GM19468 (cell line): ENCODE results near the gene JMJD1C.

ENCODE experiments used
- ATAC-seq: cut with Tn5 transposase; IDR thresholded peaks from one replicate; pipeline ENCODE4 v1.9.1; 2021; ENCODE audit warnings: mild to moderate bottlenecking, moderate library complexity, moderate number of reproducible peaks; ENCODE audit not compliant: unreplicated experiment; ENCODE audit errors: extremely low read depth

JMJD1C gene

DNA sequence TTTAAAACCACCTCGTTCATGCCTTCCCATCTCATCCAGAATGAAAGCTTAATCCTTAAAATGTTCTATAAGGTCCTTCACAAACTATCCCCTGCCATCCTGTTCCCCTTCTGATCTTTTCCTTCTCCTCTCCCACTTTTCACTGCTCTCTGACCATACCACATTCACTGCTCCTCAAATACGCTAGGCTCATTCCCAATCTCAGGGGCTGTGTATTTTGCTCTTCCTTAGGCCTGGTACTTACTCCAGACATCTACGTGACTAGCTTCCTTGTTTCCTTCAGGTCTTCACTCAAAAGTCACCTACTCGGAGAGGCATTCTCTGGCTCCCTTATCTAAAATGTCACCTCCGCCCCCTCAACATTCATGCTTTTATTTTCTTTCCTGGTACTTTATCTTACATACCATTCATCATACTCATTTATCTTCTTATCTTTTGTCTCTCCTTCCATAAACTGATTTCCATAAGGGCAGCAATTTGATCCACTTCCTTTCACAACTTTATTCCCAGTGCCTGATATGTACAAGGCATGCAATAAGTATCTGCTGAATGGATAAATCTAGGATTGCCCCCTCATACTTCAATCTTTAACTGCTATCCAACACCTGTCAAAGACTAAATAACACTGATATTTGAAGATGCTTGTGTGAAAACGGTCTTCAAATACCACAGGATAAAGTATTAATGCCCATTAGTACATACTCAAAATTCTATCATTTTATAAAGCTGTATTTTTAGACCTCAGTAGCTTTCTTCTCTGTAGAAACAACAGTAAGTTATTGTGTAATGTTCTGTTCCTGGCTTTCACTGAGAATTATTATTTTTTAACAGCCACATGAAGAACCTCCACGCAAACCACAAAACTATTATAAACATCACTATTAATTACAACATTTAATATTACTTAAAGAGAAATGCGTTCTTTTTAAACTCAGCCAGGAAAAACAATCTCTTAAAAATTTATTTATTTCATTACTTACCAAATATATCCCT is 27.0 kb downstream of the JMJD1C start:
- no peak for ATAC-seq

DNA sequence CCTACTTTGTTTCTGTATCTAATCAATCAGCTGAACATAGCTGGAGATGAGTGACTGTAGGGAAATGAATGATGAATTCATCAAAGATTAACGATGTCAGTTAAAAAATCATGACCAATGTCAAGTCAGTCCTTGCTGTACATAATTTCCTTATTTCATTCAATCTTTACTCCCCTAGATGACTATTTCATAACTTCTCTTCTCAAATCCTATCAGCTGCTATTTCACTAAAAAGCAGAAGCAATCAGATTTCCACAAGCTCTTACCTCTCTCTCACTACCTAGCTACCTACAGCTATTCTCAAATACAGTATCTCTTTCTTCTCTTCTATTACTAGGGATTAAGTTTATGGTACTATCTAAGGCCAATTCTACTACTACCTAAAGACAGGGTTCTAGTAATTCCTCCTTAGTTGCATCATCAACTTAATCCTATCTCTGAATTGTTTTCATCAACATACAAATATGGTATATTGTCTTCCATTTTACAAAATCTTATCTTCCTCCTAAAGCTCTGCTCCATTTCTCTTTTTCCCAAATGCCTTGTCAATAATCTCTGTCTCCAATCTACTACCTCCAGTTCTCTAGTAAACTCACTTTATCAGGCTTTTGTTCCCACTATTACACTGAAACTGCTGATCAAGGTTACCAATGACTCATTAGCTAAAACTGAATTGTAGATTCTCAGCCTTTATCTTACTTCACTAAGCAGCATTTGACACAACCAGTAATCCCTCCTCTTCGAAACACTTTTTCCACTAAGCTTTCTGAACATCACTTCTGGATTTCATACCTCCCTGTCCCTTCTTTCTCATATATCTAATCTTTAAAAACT is 28.4 kb downstream of the JMJD1C start:
- ATAC-seq = no peak

DNA sequence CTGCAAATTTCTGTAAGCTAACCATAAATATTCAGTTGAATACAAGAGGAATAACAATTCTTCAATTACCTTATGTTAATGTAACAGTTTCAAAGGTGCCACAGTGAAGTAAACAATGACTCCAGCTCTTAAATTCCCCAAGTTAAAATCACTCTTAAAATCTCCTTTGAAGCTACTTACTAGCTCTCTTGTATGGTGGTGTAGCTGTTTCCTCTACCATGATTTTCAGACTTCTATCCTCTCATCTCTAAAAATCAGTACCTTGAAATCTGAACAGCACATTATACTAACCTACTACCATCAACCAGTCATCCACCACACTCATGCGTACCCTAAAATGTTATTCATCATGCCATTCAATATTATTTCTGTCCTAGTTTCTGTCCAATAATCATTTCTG is 29.6 kb downstream of the JMJD1C start:
- no peak for ATAC-seq

DNA sequence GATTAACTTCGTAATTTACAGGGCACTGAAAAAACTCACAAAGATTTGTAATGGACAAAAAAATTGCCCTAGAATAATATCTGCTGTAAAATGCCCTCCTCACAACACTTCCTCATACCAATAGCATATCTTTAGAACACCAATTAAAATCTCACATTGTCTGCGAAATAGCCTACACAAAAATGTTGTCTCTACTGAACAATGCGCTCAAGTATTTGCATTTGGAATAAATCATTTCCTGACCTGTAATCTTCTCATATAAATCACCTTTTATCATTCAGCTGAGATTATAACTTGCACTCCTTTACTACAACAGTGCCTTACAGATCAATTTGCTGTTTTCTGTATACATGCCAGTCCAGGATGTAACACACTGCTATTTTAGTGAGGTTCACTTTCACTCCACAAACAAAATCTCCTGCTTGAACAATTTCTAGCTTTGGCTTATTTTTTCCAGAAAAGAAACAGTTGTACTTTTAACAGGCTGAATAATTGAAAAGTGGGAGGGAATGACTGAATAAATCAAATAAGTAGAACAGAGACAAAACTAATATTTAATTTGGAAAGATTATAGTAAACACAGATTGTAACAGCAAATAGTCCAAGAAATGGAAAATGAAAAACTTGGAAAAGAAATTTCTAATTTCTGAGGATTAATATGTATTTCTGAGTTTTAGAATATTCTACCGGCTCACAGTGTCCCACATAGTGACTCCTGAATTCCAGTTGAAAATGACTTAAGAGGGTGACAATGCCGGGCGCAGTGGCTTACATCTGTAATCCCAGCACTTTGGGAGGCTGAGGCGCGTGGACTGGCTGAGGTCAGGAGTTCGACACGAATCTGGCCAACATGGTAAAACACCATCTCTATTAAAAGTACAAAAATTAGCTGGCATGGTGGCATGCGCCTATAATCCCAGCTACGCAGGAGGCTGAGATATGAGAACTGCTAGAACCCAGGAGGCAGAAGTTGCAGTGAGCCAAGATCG is 30.6 kb downstream of the JMJD1C start:
- ATAC-seq = no peak

DNA sequence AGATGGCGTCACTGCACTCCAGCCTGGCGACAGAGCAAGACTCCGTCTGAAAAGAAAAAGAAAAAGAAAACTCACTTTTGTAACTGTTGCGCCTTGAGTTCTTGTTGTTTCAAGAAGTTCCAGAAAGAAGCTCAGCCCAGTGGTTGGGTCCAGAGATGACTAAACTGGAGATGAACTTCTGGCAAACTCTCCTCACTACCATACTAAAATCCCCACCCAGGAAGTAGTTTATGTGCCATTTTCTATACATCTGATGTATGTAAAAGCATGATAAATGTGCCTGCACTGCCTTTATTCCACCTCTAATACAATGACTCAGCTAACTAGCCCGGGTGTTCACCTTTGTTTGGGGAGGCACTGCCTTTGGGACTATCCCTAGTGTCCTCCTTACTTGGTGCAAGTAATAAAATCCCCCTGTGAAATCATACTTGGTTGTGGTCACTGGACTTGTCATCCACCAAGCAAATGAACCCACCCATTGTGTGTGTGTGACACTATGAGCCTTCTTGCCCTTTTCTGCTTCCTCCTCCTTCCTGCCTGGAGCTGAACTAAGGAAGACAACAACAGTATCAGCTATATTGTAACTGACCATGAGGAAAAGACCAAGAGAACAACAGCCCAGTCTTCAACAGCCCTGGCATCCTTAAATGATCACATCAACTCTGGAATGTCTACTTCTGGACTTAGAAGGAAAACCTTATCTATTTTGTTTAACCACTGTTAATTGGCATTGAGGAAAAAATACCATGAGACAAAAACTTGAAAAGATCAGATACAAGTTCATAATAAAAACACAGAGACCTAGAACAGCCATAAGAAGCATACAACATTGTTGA is 33.6 kb downstream of the JMJD1C start:
- ATAC-seq = no peak

DNA sequence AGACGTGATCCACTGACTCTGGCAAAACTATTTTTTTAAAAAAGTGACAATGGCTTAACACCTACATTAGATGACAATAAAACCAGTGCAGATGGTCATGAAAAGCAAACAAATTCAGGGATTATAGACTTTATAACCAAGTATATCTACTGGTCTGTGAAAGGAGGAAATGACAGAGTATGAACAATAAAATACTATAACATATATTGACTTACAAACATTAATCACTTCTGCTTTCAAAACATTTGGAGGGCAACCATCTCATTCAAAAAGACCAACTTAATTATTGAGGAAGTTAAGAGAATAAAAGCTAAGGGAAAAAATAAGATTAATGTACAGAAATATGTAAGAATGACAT is 34.8 kb downstream of the JMJD1C start:
- ATAC-seq = no peak

DNA sequence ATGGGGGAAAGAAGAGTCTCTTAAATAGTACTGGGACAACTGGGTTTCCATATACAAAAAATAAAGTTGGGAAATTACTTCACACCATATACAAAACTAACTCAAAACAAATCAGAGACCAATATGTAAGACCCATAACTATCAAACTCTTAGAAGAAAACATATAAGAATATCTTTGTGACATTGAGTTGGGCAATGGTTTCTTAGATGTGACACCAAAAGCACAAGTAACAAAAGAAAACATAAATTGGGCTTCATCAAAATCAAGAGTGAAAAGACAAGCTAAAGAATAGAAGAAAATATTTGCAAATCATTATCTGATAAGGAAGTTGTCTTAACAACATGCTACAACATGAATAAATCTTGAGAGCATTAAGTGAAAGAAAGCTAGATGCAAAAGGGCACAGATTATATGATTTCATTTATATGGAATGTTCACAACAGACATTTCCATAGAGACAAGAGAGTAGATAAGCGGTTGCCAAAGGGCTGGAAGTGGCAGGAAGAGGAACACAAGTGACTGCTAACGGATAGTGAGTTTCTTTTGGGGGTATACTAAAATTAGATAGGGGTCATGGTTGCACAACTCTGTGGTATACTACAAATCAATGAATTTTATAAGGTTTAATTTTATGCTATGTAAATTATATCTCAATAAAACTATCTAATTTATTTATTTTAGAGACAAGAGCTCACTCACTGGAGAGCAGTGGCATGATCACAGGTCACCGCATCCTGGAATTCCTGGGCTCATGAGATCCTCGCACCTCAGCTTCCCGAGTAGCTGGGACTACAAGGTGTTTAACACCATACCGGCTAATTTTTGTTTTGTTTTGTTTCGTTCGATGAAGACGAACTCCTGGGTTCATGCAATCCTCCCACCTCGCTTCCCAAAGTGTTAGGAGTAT is 35.4 kb downstream of the JMJD1C start:
- ATAC-seq = no peak

DNA sequence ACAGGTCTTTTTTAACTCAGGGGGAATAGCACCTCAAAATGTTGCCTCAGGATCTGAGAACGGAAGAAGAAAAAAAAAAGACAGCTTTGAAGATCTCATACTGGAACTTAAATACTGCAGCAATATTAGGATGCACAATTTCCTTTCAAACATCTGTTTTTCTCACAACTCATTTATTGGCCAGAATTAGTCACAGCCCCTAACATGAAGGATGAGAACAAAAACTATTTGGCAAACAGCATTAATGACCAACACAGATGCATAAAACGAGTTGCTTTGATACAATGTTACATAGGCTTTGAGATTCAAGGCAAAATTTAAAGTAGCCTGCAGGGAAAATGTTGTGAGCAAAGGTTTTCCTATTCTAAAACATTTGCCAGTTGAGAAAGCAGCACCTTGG is 36.5 kb downstream of the JMJD1C start:
- no peak for ATAC-seq

DNA sequence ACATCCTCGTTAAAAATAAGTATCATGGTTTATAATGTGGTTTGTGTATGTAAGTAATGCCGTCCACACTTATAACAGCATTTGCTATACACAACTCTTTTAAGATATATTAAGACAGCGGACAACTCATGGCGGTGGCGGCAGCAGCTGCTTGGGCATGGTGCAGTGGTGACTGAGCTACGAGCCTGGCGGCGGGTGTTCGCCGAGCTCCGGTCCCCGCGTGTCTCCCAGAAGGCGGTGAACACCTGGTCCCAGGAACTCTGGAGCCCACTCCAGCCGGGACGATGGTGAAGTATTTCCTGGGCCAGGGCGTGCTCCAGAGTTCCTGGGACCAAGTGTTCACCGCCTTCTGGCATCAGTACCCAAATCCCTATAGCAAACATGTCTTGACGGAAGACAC is 38.8 kb downstream of the JMJD1C start:
- ATAC-seq = no peak

DNA sequence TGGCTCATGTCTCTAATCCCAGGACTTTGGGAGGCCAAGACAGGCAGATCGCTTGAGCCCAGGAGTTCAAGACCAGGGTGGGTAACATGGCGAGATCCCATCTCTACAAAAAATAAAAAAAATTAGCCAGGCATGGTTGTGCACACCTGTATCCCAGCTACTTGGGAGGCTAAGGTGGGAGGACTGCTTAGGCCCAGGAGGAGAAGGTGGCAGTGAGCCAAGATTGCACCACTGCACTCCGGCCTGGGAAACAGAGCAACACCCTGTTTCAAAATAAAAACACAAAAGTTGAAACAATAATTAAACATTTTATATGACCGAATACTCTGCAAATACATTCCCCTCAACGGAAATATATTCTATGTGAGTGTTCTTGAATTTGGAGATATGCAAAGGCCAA is 40.3 kb downstream of the JMJD1C start:
- no peak for ATAC-seq

DNA sequence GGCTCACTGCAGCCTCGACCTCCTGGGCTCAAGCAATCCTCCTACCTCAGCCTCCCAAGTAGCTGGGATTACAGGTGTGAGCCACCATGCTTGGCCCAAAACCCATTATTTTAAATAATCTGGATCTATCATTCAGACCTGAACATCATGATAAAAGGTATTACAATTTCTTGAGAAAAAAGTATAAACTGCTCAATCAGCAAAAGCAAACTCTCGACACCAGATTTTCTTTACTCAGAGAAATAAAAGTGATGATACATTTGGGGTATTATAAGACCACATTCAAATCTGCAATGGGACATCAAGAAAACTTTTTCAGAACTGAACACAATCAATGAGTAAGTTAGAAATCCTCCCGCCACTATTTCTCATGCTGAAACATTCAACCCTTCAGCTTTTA is 41.2 kb downstream of the JMJD1C start:
- no peak for ATAC-seq

DNA sequence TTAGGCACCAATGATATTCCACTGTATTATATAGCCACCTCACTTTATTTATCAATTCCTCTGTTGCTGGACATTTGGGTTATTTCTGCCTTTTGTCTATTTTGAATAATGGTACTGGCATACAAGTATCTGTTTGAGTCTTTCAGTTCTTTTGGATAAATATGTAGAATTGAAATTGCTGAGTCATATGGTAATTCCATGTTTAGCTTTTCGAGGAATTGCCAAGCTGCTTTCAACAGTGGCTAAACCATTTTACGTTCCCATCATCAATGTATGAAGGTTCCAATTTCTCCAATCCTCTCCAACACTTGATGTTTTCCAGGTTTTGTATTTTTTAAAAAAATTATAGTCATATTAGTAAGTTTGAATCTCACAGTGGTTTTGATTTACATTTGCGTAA is 42.3 kb downstream of the JMJD1C start:
- no peak for ATAC-seq

DNA sequence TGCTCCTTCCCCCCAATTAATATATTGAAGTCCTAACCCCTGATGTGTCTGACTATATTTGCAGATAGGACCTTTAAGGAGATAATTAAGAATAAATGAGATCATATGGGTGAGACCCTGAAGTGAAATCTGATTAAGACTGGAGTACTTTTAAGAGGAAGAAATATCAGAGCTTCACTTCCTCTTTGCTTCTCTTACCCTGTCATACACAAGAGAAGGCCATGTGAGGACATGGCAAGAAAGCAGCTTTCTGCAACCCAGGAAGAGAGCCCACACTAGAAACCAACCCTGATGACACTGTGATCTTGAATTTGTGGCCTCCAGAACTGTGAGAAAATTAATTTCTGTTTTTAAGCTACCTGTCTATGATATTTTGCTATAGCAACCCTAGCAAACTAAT is 44.2 kb downstream of the JMJD1C start:
- peak; percentile 95 for ATAC-seq

DNA sequence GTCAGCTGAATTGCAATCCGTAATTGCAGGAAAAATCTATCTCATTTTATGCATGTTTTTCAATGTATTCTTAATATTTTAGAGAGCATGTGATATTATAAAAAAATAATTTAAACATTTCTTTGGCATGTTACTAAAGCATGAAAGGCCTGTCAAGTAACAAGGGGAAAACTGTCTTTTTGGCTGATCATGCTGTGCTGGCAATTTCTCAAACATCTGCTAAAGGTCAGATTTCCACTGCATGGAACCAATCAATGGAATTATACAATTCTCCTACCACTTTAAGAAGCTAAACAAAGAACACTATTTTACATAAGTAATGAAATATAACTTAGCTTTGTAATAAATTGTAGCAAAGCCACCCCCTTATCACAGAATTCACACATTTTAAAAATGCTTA is 49.4 kb downstream of the JMJD1C start:
- ATAC-seq = no peak

DNA sequence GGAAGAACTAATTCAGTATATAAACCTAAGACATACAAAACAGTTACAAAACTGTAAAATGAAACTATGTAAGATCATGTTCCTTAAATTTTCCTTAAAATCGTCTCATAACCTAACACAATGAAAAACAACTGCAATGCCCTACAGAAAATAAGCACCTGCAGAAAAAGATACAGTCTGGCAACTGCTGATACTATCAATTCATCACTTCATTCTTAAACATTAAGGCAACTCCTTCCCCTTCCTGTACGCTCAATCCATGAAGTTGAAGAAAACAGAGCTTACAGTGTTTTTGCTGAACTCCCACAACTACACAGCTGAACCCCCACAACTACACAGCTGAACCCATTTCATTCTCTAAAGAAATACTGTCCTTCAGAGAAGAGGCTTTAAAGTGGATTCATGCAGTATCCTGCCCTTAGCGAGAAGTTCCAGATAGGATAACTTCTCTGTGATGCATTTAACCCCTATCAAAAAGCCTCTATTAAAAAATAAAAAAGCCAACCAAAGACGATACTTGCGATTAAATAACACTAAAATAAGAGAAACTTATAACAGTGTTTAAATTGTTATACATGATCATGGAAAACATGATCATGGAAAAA is 50.0 kb downstream of the JMJD1C start:
- no peak for ATAC-seq

DNA sequence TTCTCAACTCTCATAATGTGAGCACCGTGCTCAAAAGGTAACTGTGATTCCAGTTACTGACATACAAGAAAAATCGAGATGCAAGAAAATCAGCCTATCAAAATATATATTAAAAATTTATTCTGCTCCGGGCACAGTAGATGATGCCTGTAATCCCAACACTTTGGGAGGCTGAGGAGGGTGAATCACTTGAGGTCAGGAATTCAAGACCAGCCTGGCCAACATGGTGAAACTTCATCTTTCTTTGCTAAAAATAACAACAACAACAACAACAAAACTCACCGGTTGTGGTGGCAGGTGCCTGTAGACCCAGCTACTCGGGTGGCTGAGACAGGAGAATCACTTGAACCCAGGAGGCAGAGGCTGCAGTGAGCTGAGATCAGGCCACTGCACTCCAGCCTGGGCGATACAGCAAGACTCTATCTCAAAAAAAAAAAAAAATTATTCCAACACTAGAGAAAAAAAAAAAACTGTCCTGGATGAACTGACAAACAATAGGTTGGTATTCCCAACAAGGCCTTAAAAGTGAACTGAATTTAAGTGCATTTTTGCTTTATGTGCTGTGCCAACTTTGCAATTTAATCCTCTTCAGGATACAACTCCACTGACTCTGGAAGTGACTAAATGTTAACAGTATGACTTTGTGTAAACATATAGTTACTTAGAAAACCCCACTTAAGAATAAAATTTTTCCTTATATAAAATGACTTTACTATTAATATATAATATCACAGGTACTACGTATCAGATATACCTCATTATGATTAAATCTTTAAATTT is 51.1 kb downstream of the JMJD1C start:
- ATAC-seq = no peak

DNA sequence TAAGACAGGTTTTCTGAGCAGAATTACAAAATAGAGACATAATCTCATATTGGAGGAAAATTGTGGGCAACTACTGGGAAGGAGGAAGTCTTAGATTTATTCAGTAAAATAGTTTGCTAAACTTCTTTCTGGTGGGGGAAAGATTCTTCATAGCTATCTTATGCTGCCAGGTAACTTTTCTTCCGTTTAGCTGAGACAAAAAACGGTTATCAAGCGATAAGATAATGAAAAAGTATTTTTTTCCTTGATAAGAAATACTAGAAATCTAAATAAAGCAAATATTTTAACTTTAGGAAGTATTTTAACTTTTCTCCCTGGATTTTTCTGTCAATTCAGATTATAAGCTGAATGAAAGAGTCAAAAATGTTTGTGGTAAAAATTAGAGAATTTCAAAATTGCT is 52.3 kb downstream of the JMJD1C start:
- no peak for ATAC-seq
